PC-3 (cell line): Measurements from ENCODE around the gene APBA1. TPM values are rescaled to one million over a fixed set of nuclear protein-coding genes. Genes with fewer than 3 reads are reported as not detected.

Source experiments
- ATAC-seq: fragments of 200-7000 bp; cut with Tn5 transposase; 2 replicates; pipeline ENCODE4 v1.9.1; 2020; ENCODE audit warnings: mild to moderate bottlenecking, moderate library complexity
- BruUV-seq: library from RNA; stranded (reverse); fragments of 400-500 nt; replicated peaks from 2 replicates; lab custom pipeline; 2021; lab: Mats Ljungman, UMichigan
- CTCF ChIA-PET: fragments of 300-600 bp; sonication (Branson Sonifier 250); formaldehyde crosslinking; loops from one replicate; lab custom pipeline; 2022; ENCODE audit warnings: antibody characterized with exemption; lab: Charles Lee
- POLR2A ChIA-PET: fragments of 300-600 bp; sonication (Branson Sonifier 250); formaldehyde crosslinking; loops from one replicate; lab custom pipeline; 2022; ENCODE audit warnings: antibody characterized with exemption; ENCODE audit not compliant: unreplicated experiment; lab: Charles Lee
- DNase-seq: peaks from one replicate; pipeline ENCODE4 v3.0.0-alpha.2; 2015
- H2AFZ ChIP-seq: fragments of 300-600 bp; sonication (generic); 2 replicates; pipeline ENCODE4 v1.6.0; 2016; ENCODE audit warnings: antibody characterized with exemption, low read length
- H3F3A ChIP-seq: fragments of 300-600 bp; sonication (generic); one replicate; pipeline ENCODE4 v1.6.0; 2017; ENCODE audit warnings: antibody characterized with exemption, low read length, control low read depth, mild to moderate bottlenecking; ENCODE audit not compliant: unreplicated experiment
- H3K27ac ChIP-seq: fragments of 300-600 bp; sonication (generic); 2 replicates; pipeline ENCODE4 v1.5.1; 2016; ENCODE audit warnings: mild to moderate bottlenecking, low read length
- H3K27me3 ChIP-seq: fragments of 300-600 bp; sonication (generic); 2 replicates; pipeline ENCODE4 v1.6.1; 2016; ENCODE audit warnings: low read length, mixed read lengths
- H3K36me3 ChIP-seq: fragments of 300-600 bp; sonication (generic); 2 replicates; pipeline ENCODE4 v1.6.1; 2016; ENCODE audit warnings: low read depth, mixed run types, low read length, mixed read lengths
- H3K4me1 ChIP-seq: fragments of 300-600 bp; sonication (generic); 2 replicates; pipeline ENCODE4 v1.5.1; 2016; ENCODE audit warnings: low read length; ENCODE audit not compliant: insufficient read depth
- H3K4me2 ChIP-seq: fragments of 300-600 bp; sonication (generic); 2 replicates; pipeline ENCODE4 v1.6.0; 2016; ENCODE audit warnings: low read length
- H3K4me3 ChIP-seq: fragments of 300-600 bp; sonication (generic); 2 replicates; pipeline ENCODE4 v1.5.1; 2016; ENCODE audit warnings: mild to moderate bottlenecking, low read length, mixed read lengths
- H3K79me2 ChIP-seq: fragments of 300-600 bp; sonication (generic); 2 replicates; pipeline ENCODE4 v1.6.1; 2017; ENCODE audit warnings: low read length, mixed read lengths
- H3K9ac ChIP-seq: fragments of 300-600 bp; sonication (generic); 2 replicates; pipeline ENCODE4 v1.6.0; 2016; ENCODE audit warnings: mild to moderate bottlenecking, low read length
- H3K9me2 ChIP-seq: fragments of 300-600 bp; sonication (generic); replicated peaks from 2 replicates; pipeline ENCODE4 v1.6.1; 2016; ENCODE audit warnings: mixed run types, low read length, mixed read lengths
- H3K9me3 ChIP-seq: fragments of 300-600 bp; sonication (generic); 2 replicates; pipeline ENCODE4 v1.6.1; 2016; ENCODE audit warnings: low read length, mixed read lengths
- H4K20me1 ChIP-seq: fragments of 300-600 bp; sonication (generic); 2 replicates; pipeline ENCODE4 v1.6.1; 2016; ENCODE audit warnings: low read length, mixed read lengths
- EZH2 ChIP-seq: fragments of 300-600 bp; sonication (generic); IDR thresholded peaks from one replicate; pipeline ENCODE4 v1.6.1; 2017; ENCODE audit warnings: antibody characterized with exemption, mild to moderate bottlenecking, low read length; ENCODE audit not compliant: unreplicated experiment
- EZH2phosphoT487 ChIP-seq: fragments of 300-600 bp; sonication (generic); IDR thresholded peaks from 2 replicates; pipeline ENCODE4 v1.6.1; 2018; ENCODE audit warnings: mild to moderate bottlenecking, antibody characterized with exemption, low read length, borderline replicate concordance
- intact Hi-C: fragments of 100-400 bp; cut with micrococcal nuclease; formaldehyde crosslinking; loops from 2 replicates; pipeline ENCODE4 v1.9.0; 2023
- total RNA-seq: library from RNA; depleted of rRNA; stranded (reverse); fragments of >200 nt; gene quantifications from 2 replicates; pipeline ENCODE4 v1.2.3, GENCODE V29; 2014
- TF ChIP-seq, protein P1 (sequence below): fragments of 300-600 bp; sonication (generic); conservative IDR thresholded peaks from 2 replicates; pipeline ENCODE4 v1.5.1; 2017; ENCODE audit warnings: antibody characterized with exemption, low read depth, mild to moderate bottlenecking, low read length

The APBA1 gene
- total RNA-seq, 1 experiment from 2014 or later, result 0.07 TPM

DNA sequence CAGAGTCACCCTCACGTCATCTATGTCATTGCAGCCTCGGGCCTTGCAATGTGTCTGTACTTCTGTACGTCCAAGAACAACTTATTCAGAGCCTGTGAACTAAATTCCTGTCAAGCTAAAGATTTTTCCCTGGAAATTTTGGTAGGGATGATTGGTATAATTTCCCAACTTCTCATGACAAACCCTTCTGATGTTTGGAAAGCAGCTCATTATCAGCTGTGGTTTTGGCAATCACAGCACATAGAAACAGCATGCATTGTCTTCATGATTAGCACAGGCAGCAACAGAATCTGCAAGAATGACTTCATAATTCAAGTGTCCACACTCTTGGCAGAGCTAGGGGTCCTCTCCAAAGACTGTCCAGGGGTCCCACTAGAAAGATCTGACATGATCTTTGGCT is 49.5 kb downstream of the APBA1 start:
- Histone ChIP-seq H3K79me2 (no peaks in the 10 kb centered on the region), H3K4me2 (no peak overlapping the region), H3K4me1 (no peaks in the 10 kb centered on the region), H3K9me2 (no peaks in the 10 kb centered on the region), H3K4me3 (no peak overlapping the region), H3K9me3 (no peaks in the 10 kb centered on the region), H3K36me3 (no peaks in the 10 kb centered on the region), H4K20me1 (no peaks in the 10 kb centered on the region), H3F3A (no peaks in the 10 kb centered on the region), H3K27ac (no peak overlapping the region), H3K27me3 (peaks cover 18% of the 10 kb centered on the region), H2AFZ (no peak overlapping the region), H3K9ac (no peak overlapping the region)
- intact Hi-C loops, result no loop called here
- ATAC-seq (no peak), DNase-seq (no peak)
- ChIA-PET POLR2A (no interaction called here), CTCF (no interaction called here)
- TF ChIP-seq, protein P1, sequence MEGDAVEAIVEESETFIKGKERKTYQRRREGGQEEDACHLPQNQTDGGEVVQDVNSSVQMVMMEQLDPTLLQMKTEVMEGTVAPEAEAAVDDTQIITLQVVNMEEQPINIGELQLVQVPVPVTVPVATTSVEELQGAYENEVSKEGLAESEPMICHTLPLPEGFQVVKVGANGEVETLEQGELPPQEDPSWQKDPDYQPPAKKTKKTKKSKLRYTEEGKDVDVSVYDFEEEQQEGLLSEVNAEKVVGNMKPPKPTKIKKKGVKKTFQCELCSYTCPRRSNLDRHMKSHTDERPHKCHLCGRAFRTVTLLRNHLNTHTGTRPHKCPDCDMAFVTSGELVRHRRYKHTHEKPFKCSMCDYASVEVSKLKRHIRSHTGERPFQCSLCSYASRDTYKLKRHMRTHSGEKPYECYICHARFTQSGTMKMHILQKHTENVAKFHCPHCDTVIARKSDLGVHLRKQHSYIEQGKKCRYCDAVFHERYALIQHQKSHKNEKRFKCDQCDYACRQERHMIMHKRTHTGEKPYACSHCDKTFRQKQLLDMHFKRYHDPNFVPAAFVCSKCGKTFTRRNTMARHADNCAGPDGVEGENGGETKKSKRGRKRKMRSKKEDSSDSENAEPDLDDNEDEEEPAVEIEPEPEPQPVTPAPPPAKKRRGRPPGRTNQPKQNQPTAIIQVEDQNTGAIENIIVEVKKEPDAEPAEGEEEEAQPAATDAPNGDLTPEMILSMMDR, result no peak
- TF ChIP-seq EZH2phosphoT487, result no peak
- no peak for TF ChIP-seq EZH2
- BruUV-seq, result no TSS peak

DNA sequence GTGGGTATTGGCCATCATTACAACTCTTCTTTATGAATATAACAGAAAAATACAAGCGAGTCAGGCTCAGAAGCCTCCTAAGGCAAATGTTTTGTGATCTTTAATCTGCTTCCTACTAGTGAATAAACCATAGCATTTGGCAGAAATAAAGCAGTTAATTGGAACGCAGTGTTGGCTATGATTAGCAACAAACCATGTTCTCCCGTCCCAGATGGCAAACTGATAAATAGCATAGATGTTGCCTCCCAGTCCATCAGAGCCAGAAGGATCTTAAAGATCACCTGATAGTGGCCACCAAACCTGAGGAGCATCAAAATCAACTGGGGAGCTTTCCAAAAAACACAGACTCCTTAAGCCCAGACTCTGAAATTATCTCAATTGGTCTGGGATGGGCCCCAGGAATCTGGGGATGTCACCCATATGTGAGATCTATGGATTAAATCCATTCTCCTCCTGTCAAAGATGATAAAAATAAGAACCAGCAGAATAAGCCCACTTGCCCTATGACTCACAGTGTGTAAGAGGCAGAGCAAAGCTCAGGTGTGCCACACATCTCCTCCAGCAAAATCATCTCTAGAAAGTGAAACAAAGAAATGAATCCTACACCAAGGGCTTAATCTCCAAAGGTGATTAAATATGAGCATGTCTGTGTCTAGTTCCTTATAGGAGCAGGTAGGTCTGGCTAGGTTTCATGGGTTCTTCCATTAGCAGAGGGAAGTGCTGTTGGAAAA is 50.3 kb downstream of the APBA1 start:
- H3K9me2 ChIP-seq, result no peaks in the 10 kb centered on the region
- ChIA-PET CTCF (no interaction called here), POLR2A (interaction anchor here (0.6 kb wide), 1 partner anchor 12 kb away, joined by 3 read pairs; no protein-coding TSS in a partner anchor)
- intact Hi-C loops, result no loop called here
- ATAC-seq (no peak), DNase-seq (no peak)
- no peaks in the 10 kb centered on the region for H4K20me1 ChIP-seq
- H3K36me3 ChIP-seq, result no peaks in the 10 kb centered on the region
- no peak overlapping the region for H3K9ac ChIP-seq
- TF ChIP-seq EZH2 (no peak), EZH2phosphoT487 (no peak)
- TF ChIP-seq, protein P1, result no peak
- H3F3A ChIP-seq, result no peaks in the 10 kb centered on the region
- H3K4me1 ChIP-seq, result no peaks in the 10 kb centered on the region
- H3K27me3 ChIP-seq, result peaks cover 19% of the 10 kb centered on the region
- no peak overlapping the region for H3K27ac ChIP-seq
- no TSS peak for BruUV-seq
- H3K9me3 ChIP-seq, result no peaks in the 10 kb centered on the region
- H3K79me2 ChIP-seq, result no peaks in the 10 kb centered on the region
- no peak overlapping the region for H3K4me3 ChIP-seq
- no peak overlapping the region for H3K4me2 ChIP-seq
- no peak overlapping the region for H2AFZ ChIP-seq

- DNase-seq (no peak), ATAC-seq (no peak)
- Histone ChIP-seq H2AFZ (no peak overlapping the region), H3K9me3 (no peaks in the 10 kb centered on the region), H3K4me3 (no peak overlapping the region), H4K20me1 (no peaks in the 10 kb centered on the region), H3K4me2 (no peak overlapping the region), H3K79me2 (no peaks in the 10 kb centered on the region), H3K9ac (no peak overlapping the region), H3K27me3 (peaks cover 27% of the 10 kb centered on the region), H3F3A (no peaks in the 10 kb centered on the region), H3K9me2 (no peaks in the 10 kb centered on the region), H3K27ac (no peak overlapping the region), H3K36me3 (no peaks in the 10 kb centered on the region), H3K4me1 (no peaks in the 10 kb centered on the region)
- POLR2A ChIA-PET, result no interaction called here
- no TSS peak for BruUV-seq
- TF ChIP-seq, protein P1, result no peak
- no peak for TF ChIP-seq EZH2
- TF ChIP-seq EZH2phosphoT487, result no peak
- CTCF ChIA-PET, result no interaction called here
- intact Hi-C loops, result no loop called here
Observed at GRCh38 chr9:69620731-69621130, 51.4 kb downstream of the APBA1 start.
